Occipital lobe (tissue), 2 donors: ENCODE measurements around the gene SEC14L3. TPM values are rescaled to one million over a fixed set of nuclear protein-coding genes. Genes with fewer than 3 reads are reported as not detected.

Experiments
- DNase-seq: peaks from one replicate; lab custom pipeline; 2025; lab: John Stamatoyannopoulos, UW
- total RNA-seq: library from RNA; depleted of rRNA; stranded (reverse); fragments of >200 nt; gene quantifications from one replicate; pipeline ENCODE4 v1.2.3, GENCODE V29; 2014

The SEC14L3 gene
- total RNA-seq, 1 donor from 2014 or later = not detected

DNA sequence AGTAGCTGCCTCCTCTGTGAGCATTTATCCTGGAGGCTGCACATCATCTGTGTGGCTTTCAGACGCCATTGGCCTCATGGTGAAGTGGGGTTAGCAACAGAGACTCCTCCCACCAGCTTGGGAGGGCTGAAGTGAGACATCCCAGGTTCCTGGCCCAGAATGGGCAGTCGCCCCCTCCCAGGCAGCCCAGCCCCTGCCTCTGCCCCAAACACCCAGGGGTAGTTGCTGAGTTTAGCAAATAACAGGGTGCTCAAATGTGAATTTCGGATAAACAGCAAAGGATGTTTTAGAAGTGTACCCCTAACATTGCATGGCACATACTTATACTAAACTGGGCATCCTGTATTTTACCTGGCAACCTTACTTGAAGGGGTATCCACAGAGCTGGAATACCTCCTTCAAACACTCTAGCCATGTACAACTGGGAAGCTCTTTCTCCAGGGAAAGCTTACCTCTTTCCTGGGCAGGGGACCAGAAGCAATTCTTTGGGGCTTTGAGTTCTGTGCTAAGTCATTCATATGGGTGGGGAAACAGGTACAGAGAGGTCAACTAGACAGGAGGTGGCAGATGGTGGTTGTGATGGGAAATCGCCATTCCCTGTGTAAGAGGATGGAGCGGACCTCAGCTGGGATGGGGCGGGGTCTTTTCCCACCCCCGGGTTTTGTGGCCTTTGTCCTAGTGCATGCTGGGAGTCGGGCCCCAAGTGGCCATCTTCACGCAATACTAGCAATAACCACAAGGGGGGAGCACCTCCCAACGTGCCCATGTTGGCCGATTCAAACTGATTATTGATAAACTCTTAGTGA lies 27.0 kb downstream of the SEC14L3 start:
- DNase-seq = no peak

GRCh38 chr22:30441088-30441487 lies 30.7 kb downstream of the SEC14L3 start:
- no peak for DNase-seq

DNA sequence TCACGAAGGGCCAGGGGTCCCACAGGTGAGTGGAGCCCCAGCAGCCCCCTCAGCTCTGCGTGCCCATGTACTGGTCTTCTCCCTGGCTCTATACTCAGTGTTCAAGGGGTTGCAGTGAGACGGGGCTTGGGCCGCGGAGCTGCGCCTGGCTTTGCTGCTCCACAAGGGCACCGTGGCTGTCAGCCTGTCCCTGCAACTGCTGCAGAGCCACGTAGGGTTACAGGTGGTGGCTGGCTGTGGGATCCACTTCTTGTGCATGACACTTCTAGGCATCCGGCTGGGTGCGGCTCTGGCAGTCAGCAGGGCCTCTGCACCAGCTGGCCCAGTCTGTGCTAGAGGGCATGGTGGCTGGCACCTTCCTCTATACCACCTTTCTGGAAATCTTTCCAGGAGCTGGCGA lies 32.0 kb downstream of the SEC14L3 start:
- no peak for DNase-seq

DNA sequence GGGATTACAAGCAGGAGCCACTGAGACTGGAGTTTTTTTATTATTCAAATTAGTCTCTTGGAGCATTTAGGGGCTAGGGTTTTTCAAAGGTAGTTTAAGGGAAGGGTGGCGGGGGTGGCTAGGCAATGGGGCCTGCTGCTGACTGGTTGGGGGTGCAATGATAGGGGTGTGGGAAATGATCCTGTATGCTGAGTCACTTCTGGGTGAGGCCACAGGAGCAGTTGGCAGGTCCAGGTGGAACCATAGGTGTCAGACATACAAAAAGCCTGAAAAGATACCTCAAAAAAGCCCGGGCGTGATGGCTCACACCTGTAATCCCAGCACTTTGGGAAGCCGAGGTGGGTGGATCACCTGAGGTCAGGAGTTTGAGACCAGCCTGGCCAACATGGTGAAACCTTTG lies 32.6 kb downstream of the SEC14L3 start:
- DNase-seq = no peak

GRCh38 chr22:30438559-30438958 lies 33.3 kb downstream of the SEC14L3 start:
- no peak for DNase-seq

DNA sequence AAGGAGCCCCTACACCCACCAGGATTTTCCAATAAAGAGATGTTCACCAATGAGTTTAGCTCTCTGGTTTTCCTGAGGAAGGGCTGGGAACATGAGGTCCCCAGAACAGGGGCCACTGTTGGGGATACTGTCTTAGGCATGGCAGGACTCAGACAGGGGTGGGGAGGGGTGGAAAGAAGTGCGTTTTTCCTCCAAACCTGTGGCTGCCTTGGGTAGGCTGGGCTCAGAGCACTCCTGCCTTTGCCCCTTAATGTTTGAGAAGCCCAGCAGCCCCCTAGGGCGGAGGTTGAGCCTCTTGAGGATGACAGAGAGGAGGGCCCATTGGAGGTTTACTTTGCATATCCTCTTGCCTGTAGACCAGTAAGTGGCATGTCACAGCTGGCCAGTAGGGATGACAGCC lies 35.6 kb downstream of the SEC14L3 start:
- no peak for DNase-seq

GRCh38 chr22:30435674-30436126 lies 36.1 kb downstream of the SEC14L3 start:
- no peak for DNase-seq

- no peak for DNase-seq
These were observed 37.0 kb downstream of the SEC14L3 start for GRCh38 chr22:30434843-30435242.

- DNase-seq = no peak
These were observed 38.0 kb downstream of the SEC14L3 start for GRCh38 chr22:30433773-30434172.

GRCh38 chr22:30433227-30433626 lies 38.6 kb downstream of the SEC14L3 start:
- no peak for DNase-seq

DNA sequence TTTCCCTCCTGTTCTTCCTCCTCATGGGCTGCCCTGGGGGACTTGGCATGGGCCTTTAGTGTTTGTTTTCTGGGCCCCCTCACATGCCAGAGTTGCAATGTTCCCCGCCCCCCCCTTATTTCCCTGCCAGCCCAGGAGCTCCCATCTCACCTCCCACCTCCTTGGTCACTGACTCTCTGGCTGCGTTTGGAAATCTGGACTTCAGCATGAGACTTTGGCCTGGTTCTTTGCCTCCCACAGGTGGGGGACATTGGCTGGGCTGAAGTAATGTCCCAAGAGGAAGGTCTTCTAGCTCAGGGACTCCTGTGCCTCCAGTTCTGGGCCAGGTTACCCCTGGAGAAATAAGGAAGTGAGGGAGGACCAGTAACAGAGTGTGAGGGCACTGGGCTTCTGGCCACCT lies 39.3 kb downstream of the SEC14L3 start:
- no peak for DNase-seq

DNA sequence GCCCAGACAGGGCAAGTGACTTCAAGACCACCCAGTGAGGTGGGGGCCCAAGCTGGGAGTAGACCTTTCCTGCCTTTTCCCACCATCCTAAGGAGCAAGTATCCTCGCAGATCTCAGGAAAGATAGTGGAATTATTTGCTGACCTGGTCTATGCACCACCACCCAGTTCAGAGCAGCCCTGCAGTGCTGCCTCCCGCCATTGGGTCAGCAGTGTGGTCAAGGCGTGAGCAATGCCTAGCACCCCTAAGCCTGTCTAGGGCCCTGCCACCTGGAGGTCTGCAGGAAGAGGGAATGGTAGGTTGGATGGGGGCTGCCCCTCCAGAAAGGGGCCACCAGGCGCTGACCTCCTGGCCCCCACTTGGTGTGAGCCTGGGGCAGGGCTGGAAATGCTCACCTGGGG lies 39.7 kb downstream of the SEC14L3 start:
- no peak for DNase-seq

GRCh38 chr22:30430933-30431332 lies 40.9 kb downstream of the SEC14L3 start:
- DNase-seq = no peak

- no peak for DNase-seq
These were observed 41.9 kb downstream of the SEC14L3 start for GRCh38 chr22:30429887-30430286.

- no peak for DNase-seq
These were observed 43.9 kb downstream of the SEC14L3 start for GRCh38 chr22:30427871-30428270.

- peak; percentile 67 for DNase-seq
These were observed 45.1 kb downstream of the SEC14L3 start for GRCh38 chr22:30426388-30427353.

GRCh38 chr22:30425616-30426387 lies 46.0 kb downstream of the SEC14L3 start, which contains the start of gene MTFP1:
Gene MTFP1 (plus strand): TSS chr22:30425768. CDS start chr22:30425880, 112 bp downstream.
- no peak for DNase-seq

DNA sequence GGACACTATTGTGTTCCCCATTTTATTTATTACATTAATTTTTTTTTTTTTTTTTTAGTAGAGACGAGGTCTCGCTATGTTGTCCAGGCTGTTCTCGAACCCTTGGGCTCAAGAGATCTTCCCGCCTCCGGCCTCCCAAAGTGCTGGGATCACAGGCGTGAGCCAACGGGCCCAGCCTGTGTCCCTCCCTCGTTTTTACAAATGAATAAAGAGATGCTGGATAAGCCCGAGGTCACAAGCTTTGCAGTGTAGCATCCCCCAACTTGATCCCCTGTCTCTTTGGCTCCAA lies 46.5 kb downstream of the SEC14L3 start:
- no peak for DNase-seq

DNA sequence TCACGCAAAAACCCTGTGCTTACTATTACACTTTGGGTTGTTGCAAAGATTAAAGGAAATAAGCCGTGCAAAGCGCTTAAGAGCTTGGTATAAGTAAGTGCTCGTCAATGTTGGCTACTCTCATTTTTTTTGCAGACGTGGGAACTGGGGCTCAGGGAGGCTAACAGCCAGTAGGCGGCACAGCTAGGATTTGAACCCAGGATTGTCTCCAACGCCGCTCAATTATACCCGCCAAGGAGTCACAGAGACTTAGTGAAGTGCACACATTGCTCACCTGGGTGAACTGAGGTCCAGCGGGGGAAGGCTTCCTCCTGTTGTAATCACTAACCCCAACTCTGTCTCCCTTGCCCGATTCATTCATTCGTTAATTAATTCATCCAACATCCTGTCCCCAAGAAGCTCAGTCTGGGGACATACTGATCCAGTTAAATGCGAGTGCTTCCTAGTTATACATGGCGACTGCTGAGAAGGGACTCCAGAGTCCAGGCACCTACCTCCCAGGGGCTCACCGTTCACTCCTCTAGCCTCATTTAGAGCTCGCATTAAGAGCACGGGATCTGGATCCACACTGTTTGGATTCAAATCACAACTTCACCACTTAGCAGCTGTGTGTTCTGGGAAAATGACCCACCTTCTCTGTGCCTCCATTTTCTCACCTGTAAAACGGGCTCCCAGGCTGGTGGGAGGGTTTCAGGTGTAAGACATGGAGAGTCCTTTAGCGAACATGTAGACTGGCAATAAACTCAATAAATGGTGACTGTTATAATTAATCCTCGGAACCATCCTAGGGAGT lies 47.1 kb downstream of the SEC14L3 start:
- no peak for DNase-seq

DNA sequence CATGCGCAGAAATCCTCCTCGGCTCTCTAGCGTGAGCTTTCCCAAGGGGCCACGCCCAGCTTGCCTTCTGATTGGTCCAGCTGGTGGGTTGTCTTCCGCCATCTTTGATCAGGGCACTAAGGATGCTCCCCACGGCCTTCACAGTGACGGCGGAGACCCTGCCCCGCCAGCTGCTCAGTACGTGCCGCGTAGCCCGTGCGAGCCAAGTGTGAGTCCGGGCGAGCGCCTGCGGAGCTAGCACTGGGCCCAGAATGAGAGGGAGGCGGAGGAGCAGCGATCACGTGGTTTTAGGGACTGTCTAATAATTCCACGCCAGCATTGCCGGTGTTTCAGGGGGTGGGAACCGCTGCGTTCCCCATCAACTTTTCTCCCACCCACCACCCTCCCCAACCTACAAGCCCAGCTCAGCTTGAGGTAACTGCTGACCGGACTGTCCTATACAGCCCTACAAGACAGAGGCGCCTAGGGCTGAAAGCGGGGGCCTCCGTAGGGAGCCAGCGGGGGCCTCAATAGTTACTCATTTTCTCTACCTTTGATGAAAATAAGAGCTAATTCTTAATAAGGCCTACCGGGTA lies 47.8 kb downstream of the SEC14L3 start:
- DNase-seq = peak; percentile 99
